Right lobe of liver (tissue), 6 donors: Measurements from ENCODE around the gene MRAP2. TPM values are rescaled to one million over a fixed set of nuclear protein-coding genes. Genes with fewer than 3 reads are reported as not detected.

Experiments
- ATAC-seq, 4 donors: fragments of 200-7000 bp; cut with Tn5 transposase; one replicate each; pipeline ENCODE4 v1.9.1; 2020; ENCODE audit warnings: mild to moderate bottlenecking in 4 of 4, moderate library complexity in 4 of 4
- DNase-seq, 3 donors: peaks; one replicate each; pipeline ENCODE4 v3.0.0-alpha.2; 2020
- H3K27ac ChIP-seq, 3 donors: fragments of 200-600 bp; one replicate each; pipeline ENCODE4 v1.8.0; 2022
- H3K27me3 ChIP-seq, 2 donors: fragments of 200-600 bp; one replicate each; pipeline ENCODE4 v1.8.0; 2022
- H3K36me3 ChIP-seq, 4 donors: fragments of 200-600 bp; sonication (generic) in 1 of 4; one replicate each; pipeline versions ENCODE4 v1.5.1 to v1.8.0; 2017 to 2022; ENCODE audit warnings: control low read depth in 1 of 4
- H3K4me1 ChIP-seq, 4 donors: fragments of 200-600 bp; sonication (generic) in 1 of 4; one replicate each; pipeline versions ENCODE4 v1.5.1 to v1.8.0; 2017 to 2022; ENCODE audit warnings: control low read depth in 1 of 4
- H3K4me3 ChIP-seq, 3 donors: fragments of 200-600 bp; one replicate each; pipeline ENCODE4 v1.8.0; 2022
- H3K9me3 ChIP-seq, 4 donors: fragments of 200-600 bp; sonication (generic) in 1 of 4; one replicate each; pipeline versions ENCODE4 v1.5.1 to v1.8.0; 2017 to 2022; ENCODE audit warnings: control low read depth in 1 of 4
- POLR2A ChIP-seq: fragments of 450-650 bp; IDR thresholded peaks from one replicate; pipeline ENCODE4 v1.6.1; 2017; ENCODE audit warnings: antibody characterized with exemption, mild to moderate bottlenecking
- WGBS: methylation state at CpG from one replicate; pipeline ENCODE4 v1.1.6; 2018; ENCODE audit warnings: low coverage, low lambda C conversion rate; ENCODE audit not compliant: insufficient coverage; ENCODE audit errors: missing lambda C conversion rate; 5-methylcytosine and 5-hydroxymethylcytosine counted together
- intact Hi-C, 2 donors: fragments of 100-400 bp; cut with DNase I; formaldehyde crosslinking; loops; one replicate each; pipeline versions ENCODE4 v1.11.2 to v1.14.1; 2022
- total RNA-seq, 6 experiments: library from RNA; depleted of rRNA in 2 of 6; stranded (reverse); fragments of >200 nt in 2 of 6; fragmentation: NEBNext Ultra II Directional in 3 of 6; extraction: Animal tissue kit (Norgen Biotek cat#: 25700) in 3 of 6; gene quantifications; one replicate each; pipeline versions ENCODE4 v1.1.0 to v1.2.4, GENCODE V29; 2016 to 2023
- TF ChIP-seq, protein P1 (sequence below), 4 donors: fragments of 200-600 bp in 3 of 4; fragments of 450-650 bp in 1 of 4; IDR thresholded peaks; one replicate each; pipeline versions ENCODE4 v1.5.1 to v1.8.0; 2016 to 2022; ENCODE audit warnings: antibody characterized with exemption in 4 of 4, mild to moderate bottlenecking in 2 of 4
- donor health status: DM: no; HTN: yes; CAD: no.
- donor health status: DM: no; HTN: no; CAD: no.
- donor health status: DM: no; HTN: no; CAD: no.
- donor health status: DM: no; HTN: yes; CAD: no.
- donor health status: DM: no; HTN: yes; CAD: no.

MRAP2 gene
- total RNA-seq, 6 experiments from 2014 or later = 0.12 to 0.35 (median 0.12) TPM; not detected in 3

DNA sequence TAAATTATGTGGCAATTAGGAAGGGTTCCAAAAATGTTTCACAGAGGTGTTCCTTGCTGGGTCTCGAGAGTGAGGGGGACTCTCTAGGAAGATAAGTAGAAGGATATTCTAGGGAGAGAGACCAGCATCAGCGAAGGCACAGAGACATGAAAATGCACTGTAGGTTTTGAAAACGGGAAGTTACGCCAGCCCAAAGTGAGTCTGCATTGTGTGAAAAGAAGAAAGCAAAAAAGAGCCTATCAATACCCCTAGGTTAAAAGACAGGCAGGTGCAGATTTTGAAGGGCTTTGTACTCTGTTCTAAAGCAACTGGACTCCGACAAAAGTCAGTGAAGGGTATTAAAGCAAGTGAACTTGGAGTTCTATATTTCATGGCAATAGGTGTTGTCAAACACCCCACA is 25.7 kb upstream of the MRAP2 start:
- TF ChIP-seq, protein P1, sequence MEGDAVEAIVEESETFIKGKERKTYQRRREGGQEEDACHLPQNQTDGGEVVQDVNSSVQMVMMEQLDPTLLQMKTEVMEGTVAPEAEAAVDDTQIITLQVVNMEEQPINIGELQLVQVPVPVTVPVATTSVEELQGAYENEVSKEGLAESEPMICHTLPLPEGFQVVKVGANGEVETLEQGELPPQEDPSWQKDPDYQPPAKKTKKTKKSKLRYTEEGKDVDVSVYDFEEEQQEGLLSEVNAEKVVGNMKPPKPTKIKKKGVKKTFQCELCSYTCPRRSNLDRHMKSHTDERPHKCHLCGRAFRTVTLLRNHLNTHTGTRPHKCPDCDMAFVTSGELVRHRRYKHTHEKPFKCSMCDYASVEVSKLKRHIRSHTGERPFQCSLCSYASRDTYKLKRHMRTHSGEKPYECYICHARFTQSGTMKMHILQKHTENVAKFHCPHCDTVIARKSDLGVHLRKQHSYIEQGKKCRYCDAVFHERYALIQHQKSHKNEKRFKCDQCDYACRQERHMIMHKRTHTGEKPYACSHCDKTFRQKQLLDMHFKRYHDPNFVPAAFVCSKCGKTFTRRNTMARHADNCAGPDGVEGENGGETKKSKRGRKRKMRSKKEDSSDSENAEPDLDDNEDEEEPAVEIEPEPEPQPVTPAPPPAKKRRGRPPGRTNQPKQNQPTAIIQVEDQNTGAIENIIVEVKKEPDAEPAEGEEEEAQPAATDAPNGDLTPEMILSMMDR (IDR thresholded peaks at IDR 0.05) = no peak
- TF ChIP-seq POLR2A = no peak
- 53% methylated on average over 5 of the region's 5 CpGs for WGBS
- Histone ChIP-seq H3K27ac (no peak overlapping the region), H3K4me3 (no peak overlapping the region), H3K4me1 (no peaks in the 10 kb centered on the region), H3K27me3 (no peaks in the 10 kb centered on the region), H3K36me3 (no peaks in the 10 kb centered on the region), H3K9me3 (no peaks in the 10 kb centered on the region)
- no peak for ATAC-seq
- no peak for DNase-seq
- intact Hi-C loops = no loop called here

DNA sequence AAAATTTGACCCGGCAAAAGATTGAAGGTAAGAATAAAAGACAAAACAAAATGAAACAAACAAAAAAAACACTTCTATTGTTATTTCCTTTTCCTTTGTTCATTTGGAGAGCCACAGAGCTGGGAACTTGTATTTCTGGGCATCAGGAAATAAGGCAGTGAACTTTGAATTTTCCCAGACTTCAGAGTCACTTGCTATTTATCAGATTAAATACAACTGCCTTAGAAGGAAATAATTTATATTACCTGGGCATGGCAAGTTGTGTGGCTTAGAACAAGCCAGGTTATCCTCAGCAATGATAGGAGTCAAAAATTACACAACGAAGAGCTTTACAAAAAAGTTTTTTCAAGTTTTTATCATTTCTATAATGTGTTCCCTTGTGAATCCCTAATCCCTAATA is 20.2 kb upstream of the MRAP2 start:
- no peaks in the 10 kb centered on the region for H3K36me3 ChIP-seq
- no peaks in the 10 kb centered on the region for H3K9me3 ChIP-seq
- DNase-seq (no peak), ATAC-seq (no peak)
- no peaks in the 10 kb centered on the region for H3K4me1 ChIP-seq
- TF ChIP-seq, protein P1 (IDR thresholded peaks at IDR 0.05) = no peak
- TF ChIP-seq POLR2A = no peak
- H3K27ac ChIP-seq = no peak overlapping the region
- no peak overlapping the region for H3K4me3 ChIP-seq
- intact Hi-C loops = no loop called here
- 54% methylated on average over 2 of the region's 2 CpGs for WGBS
- no peaks in the 10 kb centered on the region for H3K27me3 ChIP-seq

DNA sequence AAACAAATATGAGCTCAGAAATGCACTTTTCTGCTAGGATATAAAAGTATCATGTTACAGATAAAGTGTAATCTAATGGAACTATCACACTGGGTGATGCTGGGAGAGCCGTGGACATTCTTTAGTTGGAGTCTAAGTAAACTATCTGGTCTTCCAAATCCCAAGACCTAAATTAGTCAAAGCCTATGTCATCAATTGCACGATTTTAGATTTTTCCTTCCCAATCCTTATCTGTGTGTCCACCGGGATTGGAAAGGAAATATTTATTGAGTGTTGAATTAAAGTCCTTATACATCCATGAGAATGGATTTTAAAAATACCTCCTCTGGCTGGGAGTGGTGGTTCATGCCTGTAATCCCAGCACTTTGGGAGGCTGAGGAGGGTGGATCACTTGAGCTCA is 19.6 kb upstream of the MRAP2 start:
- intact Hi-C loops = no loop called here
- Histone ChIP-seq H3K27ac (no peak overlapping the region), H3K36me3 (no peaks in the 10 kb centered on the region), H3K9me3 (no peaks in the 10 kb centered on the region), H3K4me3 (no peak overlapping the region), H3K27me3 (no peaks in the 10 kb centered on the region), H3K4me1 (no peaks in the 10 kb centered on the region)
- DNase-seq (no peak), ATAC-seq (no peak)
- 19% methylated on average over 2 of the region's 3 CpGs for WGBS
- TF ChIP-seq, protein P1 (IDR thresholded peaks at IDR 0.05) = no peak
- TF ChIP-seq POLR2A = no peak

DNA sequence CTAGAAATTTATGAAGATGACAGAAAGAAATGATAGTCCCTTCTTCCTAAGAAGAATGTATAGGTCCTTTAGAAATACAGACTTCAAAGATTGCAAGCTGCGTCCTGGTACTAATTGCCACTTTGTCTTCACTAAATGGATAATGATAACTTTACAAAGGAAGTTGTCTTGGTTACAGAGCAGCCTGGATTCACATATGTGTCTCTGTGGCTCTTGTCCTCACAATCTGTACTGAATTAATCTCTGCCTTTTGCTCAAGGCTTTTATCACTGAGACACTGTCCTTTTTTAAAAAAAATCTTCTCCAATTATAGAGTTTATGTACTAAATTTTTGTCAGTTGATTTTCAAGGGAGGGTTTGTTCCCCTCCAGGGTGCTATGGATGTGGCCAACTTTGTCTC is 17.5 kb upstream of the MRAP2 start:
- no peaks in the 10 kb centered on the region for H3K4me1 ChIP-seq
- H3K4me3 ChIP-seq = no peak overlapping the region
- H3K36me3 ChIP-seq = no peaks in the 10 kb centered on the region
- 44% methylated on average over 1 of the region's 1 CpG for WGBS
- no peaks in the 10 kb centered on the region for H3K27me3 ChIP-seq
- DNase-seq (no peak), ATAC-seq (no peak)
- H3K9me3 ChIP-seq = no peaks in the 10 kb centered on the region
- TF ChIP-seq, protein P1 (IDR thresholded peaks at IDR 0.05) = no peak
- no peak for TF ChIP-seq POLR2A
- intact Hi-C loops = no loop called here
- H3K27ac ChIP-seq = no peak overlapping the region
